ENCODE data around the gene MYCN.
"Not testable (repeated sequence)": the region's sequence is repeated elsewhere in the genome, so short reads cannot be mapped to it uniquely, and the experiment has no call there.

The MYCN gene

DNA sequence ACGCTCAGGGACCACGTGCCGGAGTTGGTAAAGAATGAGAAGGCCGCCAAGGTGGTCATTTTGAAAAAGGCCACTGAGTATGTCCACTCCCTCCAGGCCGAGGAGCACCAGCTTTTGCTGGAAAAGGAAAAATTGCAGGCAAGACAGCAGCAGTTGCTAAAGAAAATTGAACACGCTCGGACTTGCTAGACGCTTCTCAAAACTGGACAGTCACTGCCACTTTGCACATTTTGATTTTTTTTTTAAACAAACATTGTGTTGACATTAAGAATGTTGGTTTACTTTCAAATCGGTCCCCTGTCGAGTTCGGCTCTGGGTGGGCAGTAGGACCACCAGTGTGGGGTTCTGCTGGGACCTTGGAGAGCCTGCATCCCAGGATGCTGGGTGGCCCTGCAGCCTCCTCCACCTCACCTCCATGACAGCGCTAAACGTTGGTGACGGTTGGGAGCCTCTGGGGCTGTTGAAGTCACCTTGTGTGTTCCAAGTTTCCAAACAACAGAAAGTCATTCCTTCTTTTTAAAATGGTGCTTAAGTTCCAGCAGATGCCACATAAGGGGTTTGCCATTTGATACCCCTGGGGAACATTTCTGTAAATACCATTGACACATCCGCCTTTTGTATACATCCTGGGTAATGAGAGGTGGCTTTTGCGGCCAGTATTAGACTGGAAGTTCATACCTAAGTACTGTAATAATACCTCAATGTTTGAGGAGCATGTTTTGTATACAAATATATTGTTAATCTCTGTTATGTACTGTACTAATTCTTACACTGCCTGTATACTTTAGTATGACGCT, 5.8 kb downstream of the MYCN start:
- DNase-seq, result no peak

DNA sequence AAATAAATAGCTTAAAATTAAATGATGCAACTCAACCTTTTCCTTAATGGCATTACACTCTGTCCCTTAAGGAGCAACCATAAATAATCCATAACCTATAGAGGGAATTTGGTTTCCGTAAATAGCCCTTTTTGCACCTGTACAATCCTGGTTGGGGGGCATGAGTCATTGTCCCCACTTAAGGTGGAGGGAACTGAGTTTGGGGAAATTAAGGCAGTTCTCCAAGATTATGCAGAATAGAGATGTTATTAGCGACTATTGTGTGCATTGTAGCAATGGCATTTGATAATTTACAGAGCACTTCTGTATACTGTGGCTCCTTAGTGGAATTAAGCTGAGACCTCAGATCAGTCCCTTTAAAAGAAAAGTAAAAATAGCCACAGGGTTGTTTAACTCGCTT, 6.6 kb downstream of the MYCN start:
- DNase-seq, result no peak

DNA sequence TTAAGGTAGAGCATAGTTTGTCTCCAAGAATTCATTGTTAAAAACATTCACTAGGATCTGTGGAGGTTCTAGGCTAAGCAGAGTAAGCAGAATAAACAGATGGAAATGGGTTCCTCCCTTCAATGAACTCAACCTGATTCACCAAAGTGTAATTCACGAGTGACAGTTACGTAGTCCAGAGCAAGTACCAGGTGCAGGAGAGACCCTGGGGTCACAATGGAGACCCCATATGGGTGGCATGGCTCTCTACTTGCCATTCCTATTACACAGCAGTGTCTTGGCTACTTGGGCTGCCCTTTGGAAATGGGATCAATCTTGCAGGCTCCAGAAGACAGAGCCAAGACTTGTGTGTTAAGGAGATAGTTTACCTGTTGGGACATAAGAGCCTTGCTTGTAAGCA, 7.1 kb downstream of the MYCN start:
- DNase-seq, result no peak

DNA sequence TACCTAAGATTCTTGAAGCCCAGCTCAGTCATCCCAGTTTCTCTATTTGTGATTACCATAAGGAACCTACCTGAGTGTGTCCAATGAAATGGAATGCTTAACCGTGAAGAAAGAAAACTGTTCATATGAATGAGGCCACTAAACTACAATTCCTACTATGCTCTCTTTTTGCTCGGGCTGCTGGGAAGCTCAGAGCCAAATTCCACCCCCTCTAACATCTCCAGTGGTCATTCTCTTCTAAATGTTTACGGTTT, 8.3 kb downstream of the MYCN start:
- DNase-seq, result no peak

DNA sequence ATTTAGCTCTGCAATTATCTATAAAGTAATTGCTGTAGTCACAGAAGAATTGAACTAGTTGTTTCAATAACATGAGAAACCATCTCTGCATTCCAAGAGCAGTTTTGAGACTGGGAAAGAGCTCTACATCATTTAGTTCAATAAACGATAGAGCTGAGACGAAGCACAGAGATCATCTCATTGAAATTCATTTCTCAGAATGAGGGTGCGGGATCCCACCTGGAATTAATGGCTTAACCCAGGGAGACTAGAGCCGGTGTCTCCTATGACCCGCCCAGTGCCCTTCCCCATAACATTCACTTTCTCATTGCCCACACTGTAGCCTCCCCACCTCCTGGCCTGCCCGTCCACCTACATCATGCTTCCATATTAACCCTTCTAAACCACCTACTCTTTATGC, 8.8 kb downstream of the MYCN start:
- no peak for DNase-seq

DNA sequence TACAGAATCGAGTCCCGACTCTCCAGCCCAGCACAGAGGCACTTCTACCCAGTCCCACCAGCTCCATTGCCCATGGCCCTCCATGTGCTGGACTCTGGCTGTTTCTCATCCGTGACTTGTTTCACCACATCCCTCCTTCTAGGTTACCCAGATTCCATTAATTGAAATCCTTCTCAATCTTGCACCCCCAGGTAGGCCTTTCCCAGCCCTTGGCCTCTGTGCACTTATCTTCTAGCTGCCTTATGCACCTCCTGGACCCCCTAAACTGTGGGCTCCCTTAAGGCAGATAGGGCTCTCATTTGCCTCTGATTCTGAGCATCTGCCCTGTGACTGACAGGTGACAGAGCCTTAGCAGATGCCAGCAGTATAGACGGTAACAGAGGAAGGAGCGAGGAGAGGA, 9.2 kb downstream of the MYCN start:
- no peak for DNase-seq

DNA sequence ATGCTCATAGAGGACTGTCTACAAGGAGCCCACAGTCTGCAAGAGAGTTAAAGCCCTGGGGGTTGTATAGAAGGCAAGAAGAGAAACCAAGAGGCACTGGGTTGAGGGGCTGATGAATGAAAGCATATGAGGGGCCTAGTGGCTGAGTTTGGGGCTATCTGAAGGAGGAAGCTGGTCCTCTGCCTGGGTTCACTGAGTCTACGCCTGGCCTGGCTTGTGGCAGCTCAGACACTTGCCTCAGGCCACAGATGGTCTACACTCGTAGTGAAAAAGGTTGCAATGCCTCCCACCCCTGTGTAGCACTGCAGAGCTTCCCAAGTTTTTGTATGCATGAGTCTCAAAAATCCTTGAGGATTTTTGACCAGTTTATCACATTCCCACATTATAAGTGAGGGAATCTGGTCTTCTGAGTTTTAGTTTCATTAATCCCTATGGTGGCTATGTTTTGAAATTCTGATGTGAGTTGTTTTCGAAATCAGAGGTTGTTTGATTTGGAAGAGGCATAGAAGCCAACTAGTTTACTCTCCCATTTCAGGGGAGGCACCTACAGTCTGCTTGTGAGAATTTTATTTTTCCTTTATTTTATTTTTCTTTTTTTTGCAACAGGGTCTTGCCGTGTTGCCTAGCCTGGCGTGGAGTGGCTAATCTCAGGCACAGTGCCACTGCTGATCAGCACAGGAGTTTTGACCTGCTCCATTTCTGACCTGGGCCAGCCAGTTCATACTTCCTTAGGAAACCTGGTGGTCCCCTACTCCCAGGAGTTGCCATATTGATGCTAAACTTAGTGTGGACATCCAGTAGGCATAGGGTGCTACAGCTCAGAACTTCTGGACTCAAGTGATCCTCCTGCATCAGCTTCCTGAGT, 10.0 kb downstream of the MYCN start:
- no peak for DNase-seq

DNA sequence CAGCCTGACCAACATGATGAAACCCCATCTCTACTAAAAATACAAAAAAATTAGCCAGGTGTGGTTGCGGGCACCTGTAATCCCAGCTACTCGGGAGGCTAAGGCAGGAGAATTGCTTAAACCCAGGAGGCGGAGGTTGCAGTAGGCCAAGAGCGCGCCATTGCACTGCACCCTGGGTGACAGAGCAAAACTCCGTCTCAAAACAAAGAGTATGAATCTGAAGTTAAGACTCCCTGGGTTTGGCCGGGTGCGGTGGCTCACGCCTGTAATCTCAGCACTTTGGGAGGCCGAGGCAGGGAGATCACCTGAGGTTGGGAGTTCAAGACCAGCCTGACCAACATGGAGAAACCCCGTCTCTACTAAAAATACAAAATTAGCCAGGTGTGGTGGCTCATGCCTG, 11.6 kb downstream of the MYCN start:
- not testable (repeated sequence) for DNase-seq

DNA sequence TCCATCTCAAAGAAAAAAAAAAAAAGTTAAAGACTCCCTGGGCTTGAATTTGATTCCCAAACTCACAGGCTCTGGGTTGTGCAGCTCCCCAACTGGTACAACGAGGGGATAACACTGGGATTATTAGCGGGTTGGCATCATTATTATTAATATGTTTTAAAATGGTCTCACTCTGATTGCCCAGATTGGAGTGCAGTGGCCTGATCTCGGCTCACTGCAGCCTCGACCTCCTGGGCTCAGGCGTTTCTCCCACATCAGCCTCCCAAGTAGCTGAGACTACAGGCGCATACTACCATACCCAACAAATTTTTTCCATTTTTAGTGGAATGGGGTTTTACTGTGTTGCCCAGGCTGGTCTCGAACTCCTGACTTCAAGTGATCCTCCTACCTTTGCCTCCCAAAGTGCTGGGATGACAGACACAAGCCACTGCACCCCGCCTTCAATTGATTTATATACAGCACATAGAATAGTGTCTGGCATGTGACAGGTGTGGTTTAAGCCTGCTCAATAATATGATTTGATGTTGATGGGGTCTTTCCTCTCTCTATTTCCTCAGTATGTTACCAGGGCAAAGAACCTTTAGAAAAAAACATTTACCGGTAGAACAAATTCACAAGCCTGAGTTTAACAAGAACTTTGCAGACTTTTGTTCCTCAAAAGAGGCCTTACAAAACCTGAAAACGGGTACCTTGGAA, 12.2 kb downstream of the MYCN start:
- DNase-seq, result no peak

DNA sequence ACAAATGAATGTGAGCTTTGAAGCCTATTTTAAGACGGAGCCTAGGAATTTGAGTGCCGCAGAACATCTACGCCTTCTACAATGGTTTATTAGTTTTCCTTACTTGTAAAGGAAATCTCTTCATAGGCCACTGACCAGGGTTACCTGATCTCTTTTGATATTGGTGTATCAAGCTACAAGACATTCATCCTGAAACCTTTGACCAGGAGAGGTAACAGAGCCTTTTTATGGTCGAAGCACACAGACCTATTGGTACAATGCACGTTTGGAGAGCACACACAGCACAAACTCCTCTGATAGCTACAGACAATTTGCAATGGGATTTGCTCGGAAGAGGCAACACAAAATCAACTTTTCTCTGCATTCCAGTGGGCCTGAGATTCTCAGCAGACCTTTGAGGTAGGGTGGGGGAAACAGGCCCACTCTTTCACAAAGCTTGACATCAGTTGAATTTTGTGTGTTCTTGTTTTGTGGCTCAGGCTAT, 12.8 kb downstream of the MYCN start:
- no peak for DNase-seq

DNA sequence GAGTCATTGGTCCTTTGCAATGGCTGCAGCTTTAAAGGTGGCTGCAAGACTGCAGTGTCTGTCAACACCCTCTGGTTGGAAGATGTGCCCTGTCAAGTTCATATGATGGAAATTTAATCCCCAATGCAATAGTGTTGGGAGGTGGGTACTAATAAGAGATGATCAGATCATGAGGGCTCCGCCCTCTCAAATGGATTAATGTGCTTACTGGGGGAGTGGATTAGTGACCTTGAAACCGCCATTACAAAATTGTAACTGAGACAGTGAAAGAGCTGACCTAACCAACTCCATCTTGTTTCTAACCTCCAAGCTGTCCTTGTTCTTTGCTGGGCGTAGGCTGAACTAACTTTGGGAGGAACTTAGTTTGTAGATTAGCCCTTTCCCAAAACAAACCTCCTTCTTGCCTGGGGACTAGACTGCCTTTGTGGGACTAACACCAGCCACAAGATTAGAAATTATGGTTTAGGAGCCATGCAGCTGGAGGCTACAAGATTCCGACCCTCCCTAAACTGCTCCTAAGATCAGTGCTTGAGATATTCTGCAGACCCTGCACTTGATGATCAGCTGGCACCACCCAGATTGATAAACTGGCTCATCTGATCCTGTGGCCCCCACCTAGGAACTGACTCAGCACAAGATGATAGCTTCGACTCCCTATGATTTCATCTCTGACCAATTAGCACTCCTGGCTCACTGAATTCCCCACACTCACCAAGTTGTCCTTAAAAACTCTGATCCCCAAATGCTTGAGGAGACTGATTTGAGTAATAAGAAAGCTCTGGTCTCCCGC, 13.7 kb downstream of the MYCN start:
- DNase-seq, result no peak

DNA sequence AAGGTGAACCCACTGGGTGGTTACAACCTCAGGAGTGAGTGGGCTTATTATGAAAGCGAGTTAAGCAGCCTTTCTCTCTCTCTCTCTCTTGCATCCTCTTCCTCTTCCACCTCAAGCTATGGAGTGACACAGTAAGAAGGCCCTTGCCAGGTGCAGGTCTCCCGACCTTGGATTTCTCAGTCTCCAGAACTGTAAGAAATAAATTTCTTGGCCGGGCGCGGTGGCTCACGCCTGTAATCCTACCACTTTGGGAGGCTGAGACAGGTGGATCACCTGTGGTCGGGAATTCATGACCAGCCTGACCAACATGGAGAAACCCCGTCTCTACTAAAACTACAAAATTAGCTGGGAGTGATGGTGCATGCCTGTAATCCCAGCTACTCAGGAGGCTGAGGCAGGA, 14.4 kb downstream of the MYCN start:
- DNase-seq, result no peak

DNA sequence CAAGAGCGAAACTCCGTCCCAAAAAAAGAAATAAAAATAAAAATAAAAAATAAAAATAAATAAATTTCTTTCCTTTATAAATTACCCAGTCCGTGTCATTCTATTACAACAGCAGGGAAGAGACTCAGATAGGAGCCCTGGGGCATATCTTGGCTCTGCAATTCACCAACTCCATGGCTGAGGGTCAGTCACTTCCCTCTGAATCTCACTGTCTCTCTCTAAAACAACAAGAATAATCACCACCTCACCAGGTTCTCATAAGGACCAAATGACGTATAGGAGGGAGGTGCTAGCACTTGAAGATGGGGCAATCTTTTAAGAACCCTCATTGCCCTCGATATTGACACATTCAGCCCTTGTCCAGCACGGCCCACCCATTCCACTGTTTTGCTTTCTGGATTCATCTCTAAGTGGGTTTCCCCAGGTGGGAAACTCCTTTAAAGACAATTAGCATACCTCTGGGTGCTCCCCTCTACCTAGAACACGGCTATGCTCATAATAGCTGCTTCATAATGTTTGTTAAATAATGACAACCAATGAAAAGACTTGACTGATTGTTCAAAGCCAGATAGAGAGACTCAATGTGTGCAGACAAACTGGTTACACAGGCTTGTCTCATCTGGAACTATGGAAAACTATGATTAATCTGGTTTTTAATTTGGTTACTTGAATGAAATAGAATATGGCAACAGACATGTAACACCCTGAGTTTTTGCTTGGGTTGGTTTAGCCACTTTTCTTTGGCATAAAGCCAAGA, 15.1 kb downstream of the MYCN start:
- no peak for DNase-seq

DNA sequence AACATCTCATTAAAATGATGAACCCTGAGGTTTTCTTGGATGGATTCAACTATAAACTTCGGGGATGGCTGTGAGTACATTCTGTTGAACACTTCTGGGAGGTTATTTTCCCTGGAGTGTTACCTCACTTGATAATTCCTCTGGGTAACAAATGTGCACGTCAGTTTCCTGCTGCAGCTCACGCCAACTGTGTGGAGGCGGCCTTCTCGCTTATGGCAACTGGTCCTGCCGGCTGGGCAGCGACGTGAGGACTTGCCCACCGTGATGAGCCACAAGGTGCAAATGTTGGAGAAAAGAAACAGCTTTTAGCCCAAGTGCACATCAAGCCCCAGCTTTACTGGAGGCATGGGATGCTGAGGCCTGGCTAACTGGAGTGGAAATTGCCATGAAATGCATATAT, 15.9 kb downstream of the MYCN start:
- no peak for DNase-seq

DNA sequence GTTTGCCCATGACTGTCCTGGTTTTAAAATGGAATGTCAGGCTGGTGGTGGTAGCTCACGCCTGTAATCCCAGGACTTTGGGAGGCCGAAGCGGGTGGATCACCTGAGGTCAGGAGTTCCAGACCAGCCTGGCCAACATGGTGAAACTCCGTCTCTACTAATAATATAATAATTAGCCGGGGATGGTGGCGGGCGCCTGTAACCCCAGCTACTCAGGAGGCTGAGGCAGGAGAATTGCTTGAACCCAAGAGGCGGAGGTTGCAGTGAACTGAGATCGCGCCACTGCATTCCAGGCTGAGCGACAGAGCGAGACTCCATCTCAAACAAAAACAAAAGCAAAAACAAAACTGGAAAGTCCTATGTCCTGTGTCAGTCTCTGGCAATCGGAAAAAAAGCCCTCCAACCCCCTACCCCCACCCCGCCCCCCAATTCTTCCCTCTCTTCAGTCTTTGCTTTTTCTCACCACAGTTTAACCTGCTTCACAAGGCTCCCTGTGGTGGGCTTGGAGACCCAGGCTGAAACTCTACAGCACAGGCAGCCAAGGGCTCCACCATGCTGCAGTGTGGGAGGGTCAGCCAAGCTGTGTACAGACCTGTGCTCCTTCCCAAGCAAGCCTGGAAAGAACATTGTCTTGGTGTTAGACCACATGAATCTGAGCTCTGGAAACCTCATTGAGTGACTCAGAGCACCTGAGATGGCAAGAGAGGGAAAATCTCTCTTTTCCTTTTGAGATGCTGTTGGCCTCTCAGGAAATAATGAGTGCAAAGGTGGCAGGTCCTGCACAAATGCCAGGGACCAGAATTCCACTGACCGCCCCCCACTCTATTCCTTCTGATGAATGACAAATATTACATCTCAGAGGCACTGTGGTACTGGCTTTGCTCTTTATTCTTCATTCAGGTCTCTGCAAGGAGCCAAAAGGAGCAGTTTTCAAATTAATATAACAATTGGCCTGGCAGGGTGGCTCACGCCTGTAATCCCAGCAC, 16.7 kb downstream of the MYCN start:
- DNase-seq, result no peak

DNA sequence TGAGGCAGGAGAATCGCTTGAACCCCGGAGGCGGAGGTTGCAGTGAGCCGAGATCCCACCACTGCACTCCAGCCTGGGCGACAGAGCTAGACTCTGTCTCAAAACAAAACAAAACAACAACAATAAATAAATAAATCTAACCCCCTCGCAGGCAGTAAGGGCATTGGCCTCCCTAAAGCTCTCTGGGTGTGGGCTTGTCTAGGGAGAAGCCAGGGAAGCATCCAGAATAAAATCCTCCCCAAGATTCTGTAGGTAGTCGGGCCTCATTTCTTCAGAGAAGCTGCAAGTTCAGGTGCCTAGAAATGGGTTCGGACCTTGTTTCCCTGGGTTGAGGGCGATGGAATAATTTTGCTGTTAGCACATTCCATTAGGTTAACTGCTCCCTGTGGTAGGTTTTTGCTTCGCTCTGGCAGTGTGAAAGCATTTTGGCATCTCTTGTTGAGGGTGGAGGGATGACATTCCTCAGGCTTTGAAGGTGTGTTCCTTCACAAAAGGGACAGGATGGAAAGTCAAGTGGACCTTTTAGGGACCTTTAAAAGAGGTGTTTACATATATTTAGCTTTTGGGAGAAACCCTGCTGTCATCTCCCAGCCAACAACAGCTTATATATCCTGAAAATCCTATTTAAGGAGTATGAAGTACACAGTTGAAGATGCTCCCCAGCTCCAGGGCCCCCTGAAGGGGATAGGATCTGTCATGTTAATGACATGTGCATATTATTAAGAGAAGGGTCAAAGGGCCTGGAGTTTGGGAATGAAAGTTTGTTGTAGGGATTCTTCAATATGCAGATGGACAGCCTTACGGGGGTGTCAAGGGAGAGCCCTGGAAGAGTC, 17.7 kb downstream of the MYCN start:
- DNase-seq, result no peak

DNA sequence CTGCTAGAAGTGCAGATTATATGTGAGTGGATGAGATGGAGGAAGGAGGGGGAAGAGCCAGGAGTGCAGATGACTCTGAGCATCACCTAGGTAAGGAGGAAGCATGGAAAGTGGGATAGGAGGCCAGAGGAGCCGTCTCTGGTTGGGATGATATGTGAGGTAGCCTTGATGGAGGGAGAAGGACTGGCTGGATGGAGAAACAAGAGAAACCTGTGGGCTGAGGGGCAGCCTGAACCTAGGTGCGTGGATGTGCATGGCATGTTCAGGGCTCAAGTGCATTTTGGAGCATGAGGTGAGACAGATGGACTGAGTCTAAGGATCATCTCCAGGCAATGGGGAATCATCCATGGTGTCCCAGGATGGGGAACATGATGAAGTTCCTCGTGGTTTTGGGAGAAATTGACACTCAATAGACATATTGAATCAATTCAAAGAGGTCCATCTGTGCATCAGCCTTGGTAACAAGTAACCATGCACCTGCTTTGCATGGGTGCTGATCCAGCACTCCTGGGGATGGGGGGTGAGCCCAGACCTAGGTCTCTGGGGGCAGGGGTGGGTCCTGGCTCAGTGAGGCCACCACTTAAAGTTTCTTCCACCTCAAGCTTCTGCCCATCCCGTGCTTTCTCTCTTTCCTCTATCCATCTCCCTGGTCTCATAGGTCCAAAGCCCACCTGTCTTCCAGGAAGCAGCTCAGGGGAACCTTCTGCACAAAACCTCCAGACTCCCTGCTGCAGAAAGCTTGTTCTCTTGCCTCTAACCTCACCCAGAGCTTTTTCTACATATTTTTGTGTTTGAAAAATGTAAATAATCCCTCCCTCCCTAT, 19.2 kb downstream of the MYCN start:
- DNase-seq, result no peak

DNA sequence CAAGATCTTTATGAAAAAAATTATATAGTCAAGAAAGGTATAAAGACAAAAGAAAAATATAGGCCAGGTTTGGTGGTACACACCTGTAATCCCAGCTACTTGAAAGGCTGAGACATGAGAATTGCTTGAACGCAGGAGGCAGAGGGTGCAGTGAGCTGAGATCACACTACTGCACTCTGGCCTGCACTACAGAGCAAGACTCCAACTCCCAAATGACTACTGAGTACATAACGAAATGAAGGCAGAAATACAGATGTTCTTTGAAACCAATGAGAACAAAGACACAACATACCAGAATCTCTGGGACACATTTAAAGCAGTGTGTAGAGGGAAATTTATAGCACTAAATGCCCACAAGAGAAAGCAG, 19.8 kb downstream of the MYCN start:
- not testable (repeated sequence) for DNase-seq
